ENCODE results near the gene CARS2.

CARS2 gene

DNA sequence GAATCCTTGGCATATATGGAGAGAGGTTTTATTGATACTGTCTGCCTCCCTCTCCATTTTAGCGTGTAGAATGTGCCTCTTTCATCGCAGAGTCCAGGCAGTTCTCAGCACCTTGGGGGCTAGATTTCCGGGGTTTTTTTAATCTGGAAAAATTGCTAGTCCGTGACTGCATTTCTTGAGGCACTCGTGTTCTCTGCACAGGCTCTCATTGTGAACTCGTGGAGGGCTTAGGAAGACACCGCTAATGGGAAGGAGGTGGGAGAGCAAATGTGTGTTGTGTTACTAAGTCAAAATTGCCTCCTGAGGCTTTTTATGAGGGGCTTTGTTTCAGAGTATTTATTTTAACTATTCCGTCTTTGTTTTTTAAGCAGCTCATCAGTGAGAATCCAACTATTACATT, 17.7 kb upstream of the CARS2 start:
- no peak overlapping the region for H3K14ac ChIP-seq (ENCODE audit: low read length)
- no CpG with 5 or more reads among the region's 8 CpGs for WGBS (ENCODE audit: extremely low coverage, insufficient coverage, insufficient read length)
- H4K91ac ChIP-seq (ENCODE audit: low read depth, low read length) = no peak overlapping the region
- H3K79me2 ChIP-seq (ENCODE audit: control insufficient read depth, insufficient read depth, low read length, poor library complexity) = peaks cover 3% of the 10 kb centered on the region
- H3K27ac ChIP-seq (ENCODE audit: low read depth, low read length) = no peak overlapping the region
- H4K8ac ChIP-seq (ENCODE audit: low read depth, low read length) = no peak overlapping the region
- H3K9ac ChIP-seq (ENCODE audit: low read length) = no peak overlapping the region
- H2BK5ac ChIP-seq (ENCODE audit: low read depth, low read length, poor library complexity) = no peak overlapping the region
- no peaks in the 10 kb centered on the region for H3K27me3 ChIP-seq (ENCODE audit: insufficient read depth, low read length)
- no peak overlapping the region for H4K12ac ChIP-seq (ENCODE audit: low read depth, low read length)
- H3K4me1 ChIP-seq (ENCODE audit: control insufficient read depth in 1 of 2, insufficient read depth in 2 of 2, low read length in 2 of 2) = no peaks in the 10 kb centered on the region
- no peak overlapping the region for H3K18ac ChIP-seq (ENCODE audit: low read length)
- no peak overlapping the region for H3K23ac ChIP-seq (ENCODE audit: low read length)
- DNase-seq = no peak
- H3K9me3 ChIP-seq (ENCODE audit: insufficient read depth, low read depth, low read length) = no peaks in the 10 kb centered on the region
- no peak overlapping the region for H2BK12ac ChIP-seq (ENCODE audit: low read length)
- H3K4me3 ChIP-seq (ENCODE audit: low read depth, low read length) = no peak overlapping the region
- H2AK5ac ChIP-seq (ENCODE audit: low read length) = no peak overlapping the region
- no peaks in the 10 kb centered on the region for H3K79me1 ChIP-seq (ENCODE audit: low read length)
- H2AFZ ChIP-seq (ENCODE audit: insufficient read depth, low read length, poor library complexity) = no peak overlapping the region
- peaks cover 12% of the 10 kb centered on the region in 2 experiments for H3K36me3 ChIP-seq (ENCODE audit: control insufficient read depth in 1 of 2, insufficient read depth in 2 of 2, low read length in 2 of 2)
- H3K4me2 ChIP-seq (ENCODE audit: low read length) = no peak overlapping the region
- no peak overlapping the region for H2BK120ac ChIP-seq (ENCODE audit: insufficient read depth, low read length, poor library complexity)
- H3K4ac ChIP-seq (ENCODE audit: low read depth, low read length) = no peak overlapping the region

DNA sequence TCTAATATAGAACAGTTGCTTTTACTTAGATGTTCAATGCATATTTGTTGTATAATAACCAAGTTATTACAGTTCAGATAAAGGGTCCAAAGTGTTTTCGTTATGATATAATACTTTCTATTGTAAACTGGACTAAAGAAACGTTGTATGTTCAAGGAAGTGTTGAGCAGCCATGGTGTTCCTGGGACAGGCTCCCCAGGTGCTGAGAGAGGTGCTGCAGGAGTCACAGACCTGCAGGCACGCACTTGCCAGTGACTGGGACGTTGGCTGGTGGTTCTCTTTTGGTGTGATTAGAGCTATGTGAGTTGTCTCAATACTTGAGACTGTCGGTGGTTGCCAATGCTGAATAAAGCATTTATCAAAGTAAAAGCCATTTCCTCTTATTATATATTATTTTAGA, 17.1 kb upstream of the CARS2 start:
- Histone ChIP-seq H2AFZ (ENCODE audit: insufficient read depth, low read length, poor library complexity) (no peak overlapping the region), H2BK12ac (ENCODE audit: low read length) (no peak overlapping the region), H2BK120ac (ENCODE audit: insufficient read depth, low read length, poor library complexity) (no peak overlapping the region), H2AK5ac (ENCODE audit: low read length) (no peak overlapping the region), H3K14ac (ENCODE audit: low read length) (no peak overlapping the region), H3K4me2 (ENCODE audit: low read length) (no peak overlapping the region), H3K9ac (ENCODE audit: low read length) (no peak overlapping the region), H4K12ac (ENCODE audit: low read depth, low read length) (no peak overlapping the region), H4K91ac (ENCODE audit: low read depth, low read length) (no peak overlapping the region), H3K36me3 (ENCODE audit: control insufficient read depth in 1 of 2, insufficient read depth in 2 of 2, low read length in 2 of 2) (peaks cover 12% of the 10 kb centered on the region in 2 experiments), H3K18ac (ENCODE audit: low read length) (no peak overlapping the region), H4K8ac (ENCODE audit: low read depth, low read length) (no peak overlapping the region), H2BK5ac (ENCODE audit: low read depth, low read length, poor library complexity) (no peak overlapping the region), H3K4ac (ENCODE audit: low read depth, low read length) (no peak overlapping the region), H3K23ac (ENCODE audit: low read length) (no peak overlapping the region), H3K27me3 (ENCODE audit: insufficient read depth, low read length) (no peaks in the 10 kb centered on the region), H3K4me3 (ENCODE audit: low read depth, low read length) (no peak overlapping the region), H3K79me2 (ENCODE audit: control insufficient read depth, insufficient read depth, low read length, poor library complexity) (peaks cover 4% of the 10 kb centered on the region), H3K9me3 (ENCODE audit: insufficient read depth, low read depth, low read length) (no peaks in the 10 kb centered on the region), H3K79me1 (ENCODE audit: low read length) (no peaks in the 10 kb centered on the region), H3K27ac (ENCODE audit: low read depth, low read length) (no peak overlapping the region), H3K4me1 (ENCODE audit: control insufficient read depth in 1 of 2, insufficient read depth in 2 of 2, low read length in 2 of 2) (peaks cover 0 to 2% of the 10 kb centered on the region in 2 experiments)
- no peak for DNase-seq
- no CpG with 5 or more reads among the region's 5 CpGs for WGBS (ENCODE audit: extremely low coverage, insufficient coverage, insufficient read length)

DNA sequence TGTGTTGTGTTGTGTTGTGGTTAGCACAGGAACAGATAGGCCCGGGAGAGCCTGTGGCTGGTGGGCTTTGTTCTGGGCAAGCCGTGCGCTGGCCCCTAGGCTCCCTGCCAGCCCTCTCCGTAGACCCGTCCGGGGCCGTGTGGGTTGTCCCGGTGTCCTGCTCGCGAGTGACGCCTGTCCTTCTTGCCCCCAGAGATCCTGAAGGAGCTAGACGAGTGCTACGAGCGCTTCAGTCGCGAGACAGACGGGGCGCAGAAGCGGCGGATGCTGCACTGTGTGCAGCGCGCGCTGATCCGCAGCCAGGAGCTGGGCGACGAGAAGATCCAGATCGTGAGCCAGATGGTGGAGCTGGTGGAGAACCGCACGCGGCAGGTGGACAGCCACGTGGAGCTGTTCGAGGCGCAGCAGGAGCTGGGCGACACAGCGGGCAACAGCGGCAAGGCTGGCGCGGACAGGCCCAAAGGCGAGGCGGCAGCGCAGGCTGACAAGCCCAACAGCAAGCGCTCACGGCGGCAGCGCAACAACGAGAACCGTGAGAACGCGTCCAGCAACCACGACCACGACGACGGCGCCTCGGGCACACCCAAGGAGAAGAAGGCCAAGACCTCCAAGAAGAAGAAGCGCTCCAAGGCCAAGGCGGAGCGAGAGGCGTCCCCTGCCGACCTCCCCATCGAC, 13.3 kb upstream of the CARS2 start:
- Histone ChIP-seq H3K9me3 (ENCODE audit: insufficient read depth, low read depth, low read length) (no peaks in the 10 kb centered on the region), H3K79me2 (ENCODE audit: control insufficient read depth, insufficient read depth, low read length, poor library complexity) (peaks cover 19% of the 10 kb centered on the region), H2BK5ac (ENCODE audit: low read depth, low read length, poor library complexity) (no peak overlapping the region), H3K79me1 (ENCODE audit: low read length) (peaks cover 12% of the 10 kb centered on the region), H4K91ac (ENCODE audit: low read depth, low read length) (no peak overlapping the region), H3K36me3 (ENCODE audit: control insufficient read depth in 1 of 2, insufficient read depth in 2 of 2, low read length in 2 of 2) (peaks cover 12% of the 10 kb centered on the region in 2 experiments), H2AK5ac (ENCODE audit: low read length) (no peak overlapping the region), H3K23ac (ENCODE audit: low read length) (no peak overlapping the region), H3K9ac (ENCODE audit: low read length) (no peak overlapping the region), H3K18ac (ENCODE audit: low read length) (peak overlapping the region; percentile 5), H4K8ac (ENCODE audit: low read depth, low read length) (no peak overlapping the region), H3K27me3 (ENCODE audit: insufficient read depth, low read length) (no peaks in the 10 kb centered on the region), H3K4me1 (ENCODE audit: control insufficient read depth in 1 of 2, insufficient read depth in 2 of 2, low read length in 2 of 2) (peaks cover 0 to 2% of the 10 kb centered on the region in 2 experiments), H2BK120ac (ENCODE audit: insufficient read depth, low read length, poor library complexity) (no peak overlapping the region), H3K4ac (ENCODE audit: low read depth, low read length) (peak overlapping the region; percentile 68), H2BK12ac (ENCODE audit: low read length) (no peak overlapping the region), H3K4me3 (ENCODE audit: low read depth, low read length) (no peak overlapping the region), H3K4me2 (ENCODE audit: low read length) (no peak overlapping the region), H4K12ac (ENCODE audit: low read depth, low read length) (no peak overlapping the region), H3K14ac (ENCODE audit: low read length) (no peak overlapping the region), H3K27ac (ENCODE audit: low read depth, low read length) (no peak overlapping the region), H2AFZ (ENCODE audit: insufficient read depth, low read length, poor library complexity) (no peak overlapping the region)
- DNase-seq = no peak
- WGBS (ENCODE audit: extremely low coverage, insufficient coverage, insufficient read length) = no CpG with 5 or more reads among the region's 61 CpGs

DNA sequence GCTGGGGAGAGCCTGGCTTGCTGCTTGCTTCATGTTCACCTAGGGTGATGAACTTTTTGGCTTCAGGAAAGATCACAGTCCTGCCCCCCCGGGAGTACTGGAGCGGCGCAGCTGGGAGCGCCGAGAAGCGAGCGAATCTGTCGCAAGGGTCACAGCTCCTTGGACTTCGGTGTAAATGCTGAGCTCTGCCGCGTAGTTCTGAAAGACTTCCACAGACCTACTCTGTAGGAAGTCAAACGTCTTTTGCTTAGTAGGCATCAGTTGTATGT, 10.3 kb upstream of the CARS2 start:
- H3K27ac ChIP-seq (ENCODE audit: low read depth, low read length) = peak overlapping the region; percentile 58
- H3K4me1 ChIP-seq (ENCODE audit: control insufficient read depth in 1 of 2, insufficient read depth in 2 of 2, low read length in 2 of 2) = peaks cover 0 to 4% of the 10 kb centered on the region in 2 experiments
- peak overlapping the region; percentile 79 for H2AFZ ChIP-seq (ENCODE audit: insufficient read depth, low read length, poor library complexity)
- peaks cover 28% of the 10 kb centered on the region for H3K79me1 ChIP-seq (ENCODE audit: low read length)
- no CpG with 5 or more reads among the region's 12 CpGs for WGBS (ENCODE audit: extremely low coverage, insufficient coverage, insufficient read length)
- H3K14ac ChIP-seq (ENCODE audit: low read length) = peak overlapping the region; percentile 92
- H3K18ac ChIP-seq (ENCODE audit: low read length) = peak overlapping the region; percentile 76
- no peak overlapping the region for H2AK5ac ChIP-seq (ENCODE audit: low read length)
- H3K36me3 ChIP-seq (ENCODE audit: control insufficient read depth in 1 of 2, insufficient read depth in 2 of 2, low read length in 2 of 2) = peaks cover 8 to 10% of the 10 kb centered on the region in 2 experiments
- H3K4me3 ChIP-seq (ENCODE audit: low read depth, low read length) = peak overlapping the region; percentile 98
- H3K27me3 ChIP-seq (ENCODE audit: insufficient read depth, low read length) = no peaks in the 10 kb centered on the region
- DNase-seq = peak; percentile 80 to 84
- no peak overlapping the region for H2BK120ac ChIP-seq (ENCODE audit: insufficient read depth, low read length, poor library complexity)
- no peak overlapping the region for H2BK5ac ChIP-seq (ENCODE audit: low read depth, low read length, poor library complexity)
- H2BK12ac ChIP-seq (ENCODE audit: low read length) = no peak overlapping the region
- H4K8ac ChIP-seq (ENCODE audit: low read depth, low read length) = no peak overlapping the region
- peaks cover 33% of the 10 kb centered on the region for H3K79me2 ChIP-seq (ENCODE audit: control insufficient read depth, insufficient read depth, low read length, poor library complexity)
- H3K9me3 ChIP-seq (ENCODE audit: insufficient read depth, low read depth, low read length) = no peaks in the 10 kb centered on the region
- peak overlapping the region; percentile 55 for H4K91ac ChIP-seq (ENCODE audit: low read depth, low read length)
- no peak overlapping the region for H3K23ac ChIP-seq (ENCODE audit: low read length)
- H4K12ac ChIP-seq (ENCODE audit: low read depth, low read length) = no peak overlapping the region
- peak overlapping the region; percentile 96 for H3K4ac ChIP-seq (ENCODE audit: low read depth, low read length)
- peak overlapping the region; percentile 88 for H3K4me2 ChIP-seq (ENCODE audit: low read length)
- H3K9ac ChIP-seq (ENCODE audit: low read length) = peak overlapping the region; percentile 77

All from trophoblast cell (in vitro differentiated cells and primary cell).